Stimulated activated CD8-positive, alpha-beta memory T cell treated with anti-CD3 and anti-CD28 coated beads, Interleukin-7, amount 100 ng/mL, for 48 hours (primary cell): Measurements from ENCODE around the gene KCNJ6.

Experiments
- DNase-seq, 2 donors: peaks; one replicate each; pipeline ENCODE4 v3.0.0-alpha.2; 2020; ENCODE audit warnings: low read depth in 1 of 2; ENCODE audit errors: extremely low read depth in 1 of 2

Gene KCNJ6

GRCh38 chr21:37827913-37828312 lies 88.3 kb downstream of the KCNJ6 start:
- DNase-seq, result no peak

- no peak for DNase-seq
These were observed 94.3 kb downstream of the KCNJ6 start for GRCh38 chr21:37821786-37822450.

- no peak for DNase-seq
These were observed 95.2 kb downstream of the KCNJ6 start for GRCh38 chr21:37821092-37821491.

- DNase-seq, result no peak
These were observed 96.9 kb downstream of the KCNJ6 start for GRCh38 chr21:37819372-37819771.

GRCh38 chr21:37817242-37817641 lies 99.0 kb downstream of the KCNJ6 start:
- DNase-seq, result no peak

- DNase-seq, result no peak
These were observed 100.4 kb downstream of the KCNJ6 start for GRCh38 chr21:37815893-37816292.

- DNase-seq, result no peak
These were observed 104.5 kb downstream of the KCNJ6 start for GRCh38 chr21:37811711-37812110.

- no peak for DNase-seq
These were observed 108.0 kb downstream of the KCNJ6 start for GRCh38 chr21:37808261-37808660.

DNA sequence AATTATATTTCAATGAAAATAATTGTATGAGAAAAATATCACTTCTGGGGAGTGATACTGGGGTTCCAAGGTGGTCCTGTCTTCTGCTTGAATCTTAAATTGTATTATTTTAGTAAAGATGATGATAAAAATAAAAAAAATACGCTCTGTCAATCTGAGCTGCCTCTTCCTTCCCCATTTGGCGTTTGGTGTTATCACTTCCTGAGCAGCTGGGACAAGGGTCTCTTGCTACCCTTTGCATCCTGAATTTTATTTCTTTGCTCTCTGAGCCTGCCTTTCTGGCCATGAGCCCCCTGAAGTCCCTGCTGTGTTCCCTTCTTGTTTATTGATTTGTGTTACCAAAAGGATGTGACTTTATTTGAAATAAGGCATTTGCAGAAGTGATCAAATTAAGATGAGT lies 111.0 kb downstream of the KCNJ6 start:
- DNase-seq, result no peak

DNA sequence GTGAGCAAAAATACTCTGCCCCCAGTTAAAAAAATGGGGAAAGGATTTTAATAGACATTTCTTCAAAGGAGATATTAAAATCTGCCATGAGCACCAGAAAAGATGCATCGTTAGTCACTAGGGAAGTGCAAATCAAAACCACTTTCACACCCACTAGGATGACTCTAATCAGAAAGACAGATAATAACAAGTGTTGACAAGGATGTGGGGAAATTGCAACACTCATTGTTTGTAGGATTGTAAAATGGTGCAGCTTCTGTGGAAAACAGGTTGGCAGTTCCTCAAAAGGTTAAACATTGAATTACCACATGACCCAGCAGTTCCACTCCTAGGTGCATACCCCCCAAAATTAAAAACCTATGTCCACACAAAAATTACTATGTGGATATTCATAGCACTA lies 112.3 kb downstream of the KCNJ6 start:
- DNase-seq, result no peak

- DNase-seq, result no peak
These were observed 113.1 kb downstream of the KCNJ6 start for GRCh38 chr21:37803101-37803651.

GRCh38 chr21:37800456-37801061 lies 115.7 kb downstream of the KCNJ6 start:
- DNase-seq, result no peak

- no peak for DNase-seq
These were observed 116.2 kb downstream of the KCNJ6 start for GRCh38 chr21:37800057-37800455.

DNA sequence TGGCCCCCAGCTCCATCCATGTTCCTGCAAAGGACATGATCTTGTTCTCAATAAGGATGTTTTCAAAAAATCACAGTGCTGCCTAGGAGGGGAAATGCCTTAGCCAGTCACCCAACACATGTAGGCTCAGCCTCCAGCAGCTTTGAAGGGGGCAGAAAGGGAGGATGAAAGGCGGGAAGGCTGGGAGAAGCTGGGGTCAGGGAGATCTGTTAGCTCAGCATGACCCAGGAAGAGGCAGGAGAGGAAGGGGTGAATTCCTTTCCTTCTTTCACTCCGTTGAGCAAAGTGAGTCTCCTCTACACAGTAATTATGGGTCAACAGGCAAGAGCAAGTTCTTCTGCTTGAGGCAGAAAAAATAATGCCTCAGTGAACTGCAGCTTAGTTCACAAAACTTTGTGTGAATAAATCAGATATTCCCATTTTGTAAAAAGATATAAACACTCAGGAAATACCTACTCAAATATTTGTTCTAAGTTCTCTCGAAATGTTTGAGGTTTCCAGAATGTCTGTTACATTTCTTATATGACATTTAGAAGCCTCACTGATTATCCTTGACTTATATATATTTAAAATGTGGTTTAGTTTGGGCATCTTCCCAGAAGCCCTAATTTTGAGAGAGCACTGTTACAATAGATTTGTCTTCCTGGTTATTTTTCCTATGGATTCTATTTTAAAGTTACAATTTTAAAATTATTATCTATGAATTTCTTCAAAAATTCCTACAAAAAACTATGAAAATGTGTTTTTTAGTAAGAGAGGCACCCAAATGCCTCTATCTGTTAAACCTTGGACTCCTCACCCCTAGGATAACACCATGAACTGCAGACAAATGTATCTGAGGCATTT lies 116.8 kb downstream of the KCNJ6 start:
- no peak for DNase-seq

DNA sequence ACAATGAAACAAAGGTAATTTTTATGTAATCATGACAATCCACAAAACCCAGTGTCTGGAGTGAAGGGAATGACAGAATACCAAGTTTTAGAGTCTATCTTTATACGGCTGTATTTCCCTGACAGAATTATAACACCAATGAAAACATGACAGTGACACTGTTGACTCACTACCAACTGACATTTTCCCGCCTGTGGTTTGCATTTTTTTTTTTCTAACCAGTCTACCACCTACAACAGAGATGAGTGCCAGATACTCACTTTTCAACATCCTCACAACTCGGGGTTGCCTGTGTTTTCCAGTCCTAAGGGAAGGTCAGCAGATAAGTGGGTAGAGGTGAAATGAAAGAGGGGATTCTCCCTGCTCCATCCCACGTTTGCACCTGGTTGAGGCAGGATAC lies 118.9 kb downstream of the KCNJ6 start:
- DNase-seq, result no peak

DNA sequence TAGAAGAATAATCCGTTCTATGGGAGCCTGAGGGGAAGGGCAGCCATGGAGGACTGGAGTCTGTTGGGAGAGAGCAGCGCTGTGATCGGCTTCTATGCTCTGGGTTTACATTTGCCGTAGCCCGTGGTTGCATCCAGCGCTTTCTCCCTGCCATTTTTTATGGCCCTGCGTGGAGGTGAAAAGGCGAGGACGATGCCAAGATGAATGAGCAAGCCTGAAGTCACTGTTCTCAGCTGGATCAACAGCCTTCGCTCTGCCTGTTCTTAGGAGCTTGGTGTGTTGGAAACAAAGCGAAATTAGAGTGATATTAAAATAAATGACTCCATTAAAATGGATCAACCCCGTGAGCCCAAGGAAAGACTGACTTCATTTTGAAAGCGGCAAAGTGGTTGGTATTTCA lies 120.2 kb downstream of the KCNJ6 start:
- no peak for DNase-seq

GRCh38 chr21:37793660-37794059 lies 122.6 kb downstream of the KCNJ6 start:
- no peak for DNase-seq

DNA sequence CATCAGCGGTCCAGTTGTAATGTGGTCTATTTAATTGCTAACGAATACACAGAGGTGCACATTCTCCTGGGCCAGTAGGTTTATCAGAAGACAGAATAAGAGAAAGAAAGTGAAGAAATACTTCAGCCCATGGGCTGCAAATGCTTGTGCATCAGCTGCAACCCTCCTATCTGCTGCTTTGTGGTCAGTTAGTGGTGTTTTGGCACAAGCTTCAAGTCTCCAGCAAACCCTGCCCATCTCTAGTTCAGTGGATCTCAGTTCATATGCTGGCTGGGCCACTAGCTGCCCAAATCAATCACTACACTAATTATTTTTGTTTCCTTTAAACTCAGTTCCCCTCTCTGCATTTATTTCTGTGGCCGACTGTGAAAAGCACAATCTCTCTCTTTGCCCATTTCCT lies 124.2 kb downstream of the KCNJ6 start:
- DNase-seq, result no peak

- no peak for DNase-seq
These were observed 125.4 kb downstream of the KCNJ6 start for GRCh38 chr21:37790905-37791304.

DNA sequence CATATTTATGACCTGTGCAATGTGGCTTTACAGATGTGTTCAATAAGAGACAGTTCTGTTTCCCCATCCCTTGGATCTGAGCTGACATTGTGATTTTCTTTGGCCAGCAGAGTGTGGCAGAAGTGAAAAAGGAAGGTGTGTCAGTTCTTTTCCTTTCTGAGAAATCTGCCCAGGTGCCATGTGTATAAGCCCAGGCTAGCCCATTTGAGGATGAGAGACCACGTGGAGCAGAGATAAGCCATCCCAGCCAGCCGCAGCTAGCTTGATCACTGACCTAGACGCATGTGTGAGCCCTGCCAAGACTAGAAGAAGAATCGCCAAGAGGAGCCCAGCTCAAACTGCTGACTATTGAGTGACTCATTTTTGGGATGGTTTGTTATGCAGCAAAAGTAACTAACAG lies 127.8 kb downstream of the KCNJ6 start:
- DNase-seq, result no peak

GRCh38 chr21:37787456-37787855 lies 128.8 kb downstream of the KCNJ6 start:
- no peak for DNase-seq
